GM13976 (cell line): ENCODE results near the gene MAGEA12.
"Not testable (repeated sequence)": the region's sequence is repeated elsewhere in the genome, so short reads cannot be mapped to it uniquely, and the experiment has no call there.

Experiments
- DNase-seq: peaks from one replicate; pipeline ENCODE4 v3.0.0; 2012; ENCODE audit warnings: low spot score
- CTCF ChIP-seq: IDR thresholded peaks from 2 replicates; pipeline ENCODE4 v1.5.1; 2012; ENCODE audit warnings: borderline replicate concordance, mild to moderate bottlenecking; ENCODE audit not compliant: insufficient read depth; ENCODE audit errors: extremely low read depth, missing control alignments, control extremely low read depth
- in situ Hi-C: fragments of 300-500 bp; cut with MboI; formaldehyde crosslinking; loops from one replicate; pipeline ENCODE4 v1.12.0; 2022; ENCODE audit warnings: low sequenced_read_pairs, mixed read lengths, inconsistent platforms; ENCODE audit not compliant: unreplicated experiment

The MAGEA12 gene

GRCh38 chrX:152735101-152735500, 1.5 kb downstream of the MAGEA12 start:
- no peak for TF ChIP-seq CTCF
- in situ Hi-C loops: no loop called here
- DNase-seq: no peak

GRCh38 chrX:152735860-152736511, 2.4 kb downstream of the MAGEA12 start:
- in situ Hi-C loops: no loop called here
- no peak for DNase-seq
- no peak for TF ChIP-seq CTCF

- DNase-seq, in situ Hi-C loops: not testable (repeated sequence)
These were observed 3.0 kb downstream of the MAGEA12 start for GRCh38 chrX:152736528-152736927.

GRCh38 chrX:152738560-152738959, 5.0 kb downstream of the MAGEA12 start:
- in situ Hi-C loops: no loop called here
- no peak for TF ChIP-seq CTCF
- DNase-seq: no peak

GRCh38 chrX:152753686-152754650, 20.4 kb downstream of the MAGEA12 start, which contains the start of gene MAGEA2:
Gene MAGEA2, minus strand, starts transcription at chrX:152753842. Its CDS starts 2,479 bp downstream, at chrX:152751363.
- in situ Hi-C loops, DNase-seq: not testable (repeated sequence)

GRCh38 chrX:152754871-152755270, 21.3 kb downstream of the MAGEA12 start:
- in situ Hi-C loops, DNase-seq: not testable (repeated sequence)

GRCh38 chrX:152758918-152759317, 25.4 kb downstream of the MAGEA12 start, which contains the start of gene CSAG3:
Gene CSAG3, plus strand, starts transcription at chrX:152759218.
- DNase-seq, in situ Hi-C loops: not testable (repeated sequence)

GRCh38 chrX:152759544-152759943, 26.0 kb downstream of the MAGEA12 start:
- in situ Hi-C loops, DNase-seq: not testable (repeated sequence)

GRCh38 chrX:152761582-152761981, 28.0 kb downstream of the MAGEA12 start:
- DNase-seq, in situ Hi-C loops: not testable (repeated sequence)

GRCh38 chrX:152766562-152766961, 33.0 kb downstream of the MAGEA12 start:
- DNase-seq, in situ Hi-C loops: not testable (repeated sequence)

GRCh38 chrX:152769549-152770289, 36.2 kb downstream of the MAGEA12 start, which contains the start of gene MAGEA6:
Gene MAGEA6, minus strand, starts transcription at chrX:152769689. Its CDS starts 2,039 bp downstream, at chrX:152767650.
- DNase-seq, in situ Hi-C loops: not testable (repeated sequence)

GRCh38 chrX:152787062-152787461, 53.5 kb downstream of the MAGEA12 start:
- in situ Hi-C loops, DNase-seq: not testable (repeated sequence)
